A172 (cell line): Measurements from ENCODE around the gene AJM1. TPM values are rescaled to one million over a fixed set of nuclear protein-coding genes. Genes with fewer than 3 reads are reported as not detected.
"Not testable (repeated sequence)": the region's sequence is repeated elsewhere in the genome, so short reads cannot be mapped to it uniquely, and the experiment has no call there.

Experiments
- DNase-seq: peaks from one replicate; pipeline ENCODE4 v3.0.0-alpha.2; 2015; ENCODE audit warnings: low spot score
- total RNA-seq: library from RNA; depleted of rRNA; stranded (reverse); fragments of >200 nt; shearing (Covaris generic); gene quantifications from 2 replicates; pipeline ENCODE4 v1.2.3, GENCODE V29; 2014; rRNA removed

The AJM1 gene
- total RNA-seq, result 1.8 and 2.1 TPM in 2 replicates

DNA sequence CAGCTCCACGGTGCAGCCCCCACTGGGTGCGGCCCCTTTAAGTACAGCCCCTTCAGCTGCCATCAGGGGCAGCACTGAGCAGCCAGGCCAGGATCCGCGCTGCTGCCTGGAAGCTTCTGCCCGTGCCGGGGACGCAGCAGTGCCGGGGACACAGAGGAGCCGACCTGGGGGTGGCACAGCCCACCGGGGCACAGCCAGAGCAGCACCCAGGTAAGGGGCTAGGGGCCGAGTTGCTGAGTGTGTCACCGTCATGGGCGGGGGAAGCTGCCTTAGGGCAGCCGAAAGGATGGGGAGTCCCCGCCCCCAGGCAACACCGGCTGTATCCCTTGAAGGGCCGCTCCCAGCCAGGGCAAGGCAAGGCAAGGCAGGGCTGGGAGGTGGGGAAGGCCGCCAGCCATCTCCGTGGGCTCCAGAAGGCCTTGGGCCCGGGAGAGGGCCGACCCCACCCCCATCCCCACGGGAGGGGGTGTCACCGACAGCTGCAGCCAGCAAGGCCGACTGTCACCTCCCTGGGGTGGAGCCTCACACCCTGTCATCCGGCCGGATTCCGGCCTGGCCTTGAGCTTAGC, at the start of gene AJM1:
Gene AJM1 (plus strand): TSS at position 99 of the 569 bp plus-strand sequence. CDS start 1,937 bp downstream, outside the sequence.
- DNase-seq, result peak; percentile 85

DNA sequence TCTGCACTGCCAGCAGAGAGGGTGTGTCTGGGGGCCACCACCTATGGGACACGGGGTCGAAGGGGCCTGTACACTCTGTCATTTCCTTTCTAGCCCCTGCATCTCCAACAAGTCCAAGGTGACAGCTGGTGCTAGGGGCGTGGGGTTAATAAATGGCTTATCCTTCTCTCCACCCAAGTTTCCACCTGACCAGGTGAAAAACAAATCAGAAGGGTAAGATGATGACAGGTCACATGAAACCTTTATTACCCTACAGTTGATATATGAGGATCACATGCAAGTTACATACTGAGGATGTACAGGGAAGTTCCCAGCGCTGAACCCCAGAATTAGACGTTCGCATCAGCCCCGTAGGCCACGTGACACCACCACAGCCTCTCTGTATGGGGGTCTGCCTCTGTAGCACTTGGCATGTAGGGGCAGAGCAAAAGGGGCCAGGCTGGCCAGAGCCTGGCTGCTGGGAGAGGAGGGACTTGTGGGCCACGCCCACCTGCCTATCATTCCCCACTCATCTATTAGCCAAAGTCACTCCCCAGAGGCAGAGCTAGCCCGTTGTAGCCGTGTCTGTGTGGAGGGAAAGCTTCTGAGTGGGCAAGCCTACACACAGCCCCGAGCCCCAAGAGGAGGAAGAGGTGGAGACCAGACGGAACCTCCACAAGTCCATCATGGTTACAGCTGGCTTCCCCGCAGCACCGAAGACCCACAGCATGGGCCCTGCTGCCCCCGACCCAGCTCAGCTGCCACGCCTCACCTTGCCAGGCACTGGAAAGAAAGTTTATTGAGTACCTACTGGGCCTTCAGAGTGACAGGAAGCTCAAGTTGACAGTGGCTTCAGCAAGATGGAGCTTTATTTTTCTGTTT, 49.0 kb upstream of the AJM1 start:
- no peak for DNase-seq

DNA sequence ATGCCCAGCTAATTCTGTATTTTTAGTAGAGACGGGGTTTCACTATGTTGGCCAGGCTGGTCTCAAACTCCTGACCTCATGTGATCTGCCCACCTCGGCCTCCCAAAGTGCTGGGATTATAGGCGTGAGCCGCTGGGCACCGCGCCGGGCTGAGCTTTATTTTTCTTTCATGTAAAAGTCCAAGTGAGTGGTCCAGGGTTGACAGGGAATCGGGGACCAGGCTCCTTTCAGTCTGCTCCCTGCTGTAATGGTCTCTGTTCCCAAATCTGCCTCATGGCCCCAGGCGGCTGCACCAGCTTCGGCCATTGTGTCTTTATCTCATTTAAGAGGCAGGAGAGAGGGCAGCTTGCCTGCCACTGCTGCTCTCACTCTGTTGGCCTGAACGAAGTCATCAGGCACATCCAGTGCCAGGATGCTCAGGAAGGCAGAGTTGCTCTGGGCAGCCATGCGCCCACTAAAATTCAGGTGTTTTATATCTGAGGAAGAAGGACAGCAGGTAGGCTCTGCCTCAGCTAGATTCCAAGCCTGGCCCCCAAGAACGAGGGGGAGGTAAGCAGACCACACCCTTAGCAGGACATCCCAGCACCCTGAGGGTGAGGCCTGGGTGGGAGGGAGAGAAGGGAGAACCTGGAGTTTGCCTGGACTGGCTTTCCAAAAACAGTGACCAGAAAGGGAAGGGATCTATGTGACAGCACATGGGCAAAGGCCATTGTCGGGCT, 47.8 kb upstream of the AJM1 start:
- no peak for DNase-seq

DNA sequence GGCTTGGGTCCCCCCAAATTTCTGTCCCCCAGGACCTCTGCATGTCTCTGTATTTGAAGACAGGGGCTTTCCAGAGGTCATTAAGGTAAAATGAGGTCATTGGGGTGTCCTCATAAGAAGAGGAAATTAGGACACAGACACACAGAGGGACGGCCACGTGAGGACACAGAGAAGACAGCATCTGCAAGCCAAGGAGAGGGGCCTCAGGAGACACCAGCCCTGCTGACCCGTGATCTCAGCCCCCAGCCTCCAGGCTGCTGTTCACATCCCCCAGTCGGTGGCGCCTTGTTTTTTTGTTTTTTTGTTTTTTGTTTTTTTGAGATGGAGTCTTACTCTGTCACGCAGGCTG, 47.3 kb upstream of the AJM1 start:
- no peak for DNase-seq

DNA sequence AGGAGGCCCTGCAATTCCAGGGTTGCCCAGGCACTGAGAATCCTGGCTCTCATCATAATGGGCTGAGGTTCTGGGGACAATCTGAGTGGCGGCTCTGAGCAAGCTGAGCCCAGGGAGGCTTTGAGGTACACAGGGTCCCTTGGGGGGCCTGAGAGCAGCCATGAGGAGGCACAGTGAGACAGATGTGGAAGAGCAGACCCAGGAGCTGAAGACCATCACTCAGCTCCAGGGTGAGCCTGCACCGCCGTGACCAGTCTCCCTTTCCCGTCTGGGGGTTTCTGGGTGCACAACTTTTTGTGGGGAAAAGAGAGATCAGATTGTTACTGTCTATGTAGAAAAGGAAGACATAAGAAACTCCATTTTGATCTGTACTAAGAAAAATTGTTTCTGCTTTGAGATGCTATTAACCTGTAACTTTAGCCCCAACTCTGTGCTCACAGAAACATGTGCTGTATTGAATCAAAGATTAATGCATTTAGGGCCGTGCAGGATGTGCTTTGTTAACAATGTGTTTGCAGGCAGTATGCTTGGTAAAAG, 46.0 kb upstream of the AJM1 start, which contains the start of gene CCDC183:
Gene CCDC183 (plus strand): TSS at position 101 of the 537 bp plus-strand sequence. CDS start 60 bp downstream, at position 161.
- no peak for DNase-seq

DNA sequence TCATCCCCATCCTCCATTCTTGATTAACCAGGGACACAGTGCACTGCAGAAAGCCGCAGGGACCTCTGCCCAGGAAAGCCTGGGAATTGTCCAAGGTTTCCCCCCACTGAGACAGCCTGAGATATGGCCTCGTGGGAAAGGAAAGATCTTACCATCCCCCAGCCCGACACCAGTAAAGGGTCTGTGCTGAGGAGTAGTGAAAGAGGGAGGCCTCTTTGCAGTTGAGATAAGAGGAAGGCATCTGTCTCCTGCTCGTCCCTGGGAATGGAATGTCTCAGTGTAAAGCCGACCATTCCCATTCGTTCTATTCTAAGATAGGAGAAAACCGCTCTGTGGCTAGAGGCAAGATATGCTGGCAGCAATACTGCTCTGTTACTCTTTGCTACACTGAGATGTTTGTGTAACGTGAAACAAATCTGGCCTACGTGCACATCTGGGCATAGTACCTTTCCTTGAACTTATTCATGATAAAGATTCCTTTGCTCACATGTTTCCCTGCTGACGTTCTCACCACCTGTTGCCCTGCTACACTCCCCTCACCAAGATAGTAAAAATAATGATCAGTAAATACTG, 45.4 kb upstream of the AJM1 start:
- DNase-seq, result not testable (repeated sequence)

DNA sequence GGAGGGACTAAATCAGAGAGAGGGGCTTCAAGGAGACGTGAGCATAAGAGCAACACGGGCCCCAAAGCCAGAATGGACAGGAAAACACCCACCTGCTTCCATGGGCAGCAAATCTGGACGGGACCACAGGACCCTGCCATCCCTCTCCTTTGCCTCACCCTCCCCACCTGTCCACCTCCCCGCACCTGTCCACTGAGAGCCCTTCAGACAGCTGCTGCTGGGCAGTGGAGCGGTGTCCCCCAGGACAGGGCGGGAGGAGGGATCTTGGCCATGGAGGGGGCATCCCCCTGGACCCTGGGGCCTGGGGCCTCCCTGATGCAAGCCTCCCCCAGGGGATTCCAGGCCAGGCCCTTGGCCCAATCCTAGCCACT, 43.6 kb upstream of the AJM1 start:
- no peak for DNase-seq

DNA sequence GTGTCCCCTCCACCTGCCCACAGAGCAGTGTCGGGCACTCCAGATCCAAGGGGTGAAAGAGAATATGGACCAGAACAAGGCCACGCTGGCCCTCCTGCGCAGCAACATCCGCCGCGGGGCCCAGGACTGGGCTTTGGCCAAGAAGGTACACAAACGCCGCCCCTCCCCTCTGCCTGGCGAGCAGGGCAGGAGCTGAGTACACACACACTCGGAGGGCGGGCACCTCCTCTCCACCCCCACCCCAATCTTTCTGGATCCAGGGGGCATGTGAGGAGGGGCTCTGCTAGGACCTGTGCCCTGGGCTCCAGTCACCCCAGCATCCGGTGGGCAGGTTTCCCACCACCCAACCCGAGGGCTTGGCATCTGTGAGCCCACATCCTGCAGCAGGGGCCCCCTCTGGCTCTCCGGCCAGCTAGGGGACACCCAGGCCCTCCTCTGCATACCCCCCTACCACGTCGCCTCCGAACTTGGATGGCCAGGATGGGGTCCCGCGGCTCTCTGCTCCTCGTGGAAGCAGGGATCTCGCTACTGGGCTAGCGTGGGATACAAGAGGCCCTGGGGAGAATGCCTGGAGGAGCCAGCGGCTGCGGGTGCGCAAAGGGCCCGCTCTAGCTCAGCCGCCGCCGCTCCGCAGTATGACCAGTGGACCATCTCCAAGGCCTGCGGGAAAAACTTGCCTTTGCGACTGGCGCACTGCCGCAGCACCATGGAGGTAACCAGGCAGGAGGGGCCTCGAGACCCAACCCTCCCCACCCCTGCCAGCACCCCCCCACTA, 43.0 kb upstream of the AJM1 start:
- no peak for DNase-seq

DNA sequence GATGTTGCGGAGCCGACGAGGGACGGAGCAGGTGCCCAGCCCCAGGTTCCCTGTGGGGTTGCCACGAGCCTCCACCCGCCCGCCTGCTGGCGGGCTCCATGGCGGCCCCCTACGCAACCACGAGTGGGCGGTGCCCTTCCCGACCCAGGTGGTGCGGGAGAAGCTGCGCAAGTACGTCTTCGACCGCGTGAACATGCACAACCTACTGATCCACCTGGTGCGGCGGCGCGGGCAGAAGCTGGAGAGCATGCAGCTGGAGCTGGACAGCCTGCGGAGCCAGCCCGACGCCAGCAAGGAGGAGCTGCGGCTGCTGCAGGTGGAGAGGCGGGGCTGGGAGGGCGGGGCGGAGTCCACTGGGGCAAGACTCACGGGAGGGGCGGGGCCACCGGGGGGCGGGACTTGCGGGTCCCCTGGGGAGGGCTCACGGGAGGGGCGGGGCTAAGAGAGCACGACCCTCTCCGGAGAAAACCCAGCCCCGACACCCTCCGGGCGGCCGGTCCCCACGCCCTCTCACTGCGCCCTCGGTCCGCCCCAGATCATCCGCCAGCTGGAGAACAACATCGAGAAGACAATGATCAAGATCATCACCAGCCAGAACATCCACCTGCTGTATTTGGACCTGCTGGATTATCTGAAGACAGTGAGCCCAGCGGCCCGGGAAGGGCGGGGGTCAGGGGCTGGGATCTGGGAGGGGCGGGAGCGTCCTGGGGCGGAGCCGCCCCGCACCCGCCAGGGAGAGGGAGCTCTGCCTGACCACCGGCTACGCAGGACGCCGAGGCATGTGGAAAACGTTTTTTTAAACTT, 42.2 kb upstream of the AJM1 start:
- peak; percentile 77 for DNase-seq

DNA sequence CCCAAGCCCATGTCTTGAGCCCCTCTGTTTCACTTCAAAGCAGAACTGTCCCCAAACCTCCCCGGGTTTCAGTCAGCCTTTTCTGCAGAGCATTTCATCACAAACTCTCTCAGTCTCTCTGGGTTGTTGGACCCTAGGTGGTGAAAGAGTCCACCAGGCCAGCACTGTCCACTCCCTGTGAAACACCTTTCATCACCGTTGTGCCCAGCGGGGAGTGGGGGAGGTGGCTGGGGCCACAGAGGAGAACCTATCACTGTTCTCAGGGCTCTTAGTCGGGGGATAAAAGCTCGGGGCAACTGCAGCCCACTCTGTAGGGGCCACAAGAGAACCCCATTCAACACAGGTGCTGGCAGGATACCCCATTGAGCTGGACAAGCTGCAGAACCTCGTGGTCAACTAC, 40.0 kb upstream of the AJM1 start:
- DNase-seq, result no peak

DNA sequence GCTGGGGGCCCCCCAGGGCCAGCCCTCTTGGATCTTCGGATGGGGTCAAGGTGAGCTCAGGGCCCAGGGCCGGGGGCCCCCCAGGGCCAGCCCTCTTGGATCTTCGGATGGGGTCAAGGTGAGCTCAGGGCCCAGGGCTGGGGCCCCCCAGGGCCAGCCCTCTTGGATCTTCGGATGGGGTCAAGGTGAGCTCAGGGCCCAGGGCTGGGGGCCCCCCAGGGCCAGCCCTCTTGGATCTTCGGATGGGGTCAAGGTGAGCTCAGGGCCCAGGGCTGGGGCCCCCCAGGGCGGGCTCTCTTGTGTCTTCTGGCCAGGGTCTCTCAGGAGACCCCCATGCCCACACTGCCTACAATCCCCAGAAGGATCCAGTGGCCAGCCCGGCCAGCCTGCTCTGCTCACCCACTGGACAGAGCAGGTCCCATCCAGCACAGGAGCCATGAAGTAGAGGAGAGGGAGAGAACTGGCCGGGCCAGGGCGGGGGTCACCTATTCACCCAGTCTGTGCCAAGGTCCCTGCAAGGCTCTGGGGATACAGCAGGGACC, 39.2 kb upstream of the AJM1 start:
- not testable (repeated sequence) for DNase-seq

DNA sequence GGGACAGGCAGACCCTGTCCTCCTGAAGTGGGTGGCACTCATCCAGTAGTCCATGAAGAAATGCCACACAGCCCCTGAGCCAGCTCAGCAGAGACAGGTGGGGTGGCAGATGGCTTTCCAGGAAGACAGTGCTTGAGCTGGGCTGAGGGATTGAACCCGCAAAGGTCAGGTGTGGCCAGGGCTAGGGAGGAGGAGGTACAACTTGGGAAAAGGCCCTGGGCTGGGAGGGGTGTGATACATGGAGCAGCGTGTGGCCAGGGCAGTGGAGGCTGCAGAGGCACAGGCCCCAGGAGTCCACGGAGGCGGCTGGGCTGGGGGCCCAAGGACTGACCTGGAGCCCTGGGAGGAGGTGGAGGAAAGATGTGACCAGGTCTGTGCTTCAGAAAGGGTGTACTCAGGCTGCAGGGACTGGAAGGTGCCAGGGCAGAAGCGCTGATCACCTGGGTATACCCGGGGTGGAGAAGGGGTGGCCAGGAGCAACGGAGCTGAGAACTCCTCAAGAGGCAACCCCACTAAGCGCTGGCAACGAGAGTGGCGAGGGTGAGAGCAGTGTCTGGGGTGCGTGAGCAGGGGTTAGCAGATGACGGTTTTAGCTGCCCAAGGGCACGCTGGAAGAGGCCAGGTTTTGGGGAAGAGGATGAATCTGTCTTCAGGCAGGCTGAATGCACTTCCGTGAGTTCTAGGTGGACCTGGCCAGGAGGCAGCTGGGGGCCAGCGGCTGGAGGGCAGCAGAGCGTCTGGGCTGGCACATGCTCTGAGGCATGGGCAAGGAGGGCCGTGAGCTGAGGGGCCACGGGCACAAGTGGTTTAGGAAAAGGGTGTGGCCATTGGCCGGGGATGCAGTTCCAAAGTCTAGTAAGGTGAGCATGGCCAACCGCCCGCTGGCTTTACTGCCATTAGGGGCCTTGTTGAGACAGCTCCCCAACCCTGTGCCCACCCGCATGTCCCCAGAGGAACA, 38.4 kb upstream of the AJM1 start:
- no peak for DNase-seq

DNA sequence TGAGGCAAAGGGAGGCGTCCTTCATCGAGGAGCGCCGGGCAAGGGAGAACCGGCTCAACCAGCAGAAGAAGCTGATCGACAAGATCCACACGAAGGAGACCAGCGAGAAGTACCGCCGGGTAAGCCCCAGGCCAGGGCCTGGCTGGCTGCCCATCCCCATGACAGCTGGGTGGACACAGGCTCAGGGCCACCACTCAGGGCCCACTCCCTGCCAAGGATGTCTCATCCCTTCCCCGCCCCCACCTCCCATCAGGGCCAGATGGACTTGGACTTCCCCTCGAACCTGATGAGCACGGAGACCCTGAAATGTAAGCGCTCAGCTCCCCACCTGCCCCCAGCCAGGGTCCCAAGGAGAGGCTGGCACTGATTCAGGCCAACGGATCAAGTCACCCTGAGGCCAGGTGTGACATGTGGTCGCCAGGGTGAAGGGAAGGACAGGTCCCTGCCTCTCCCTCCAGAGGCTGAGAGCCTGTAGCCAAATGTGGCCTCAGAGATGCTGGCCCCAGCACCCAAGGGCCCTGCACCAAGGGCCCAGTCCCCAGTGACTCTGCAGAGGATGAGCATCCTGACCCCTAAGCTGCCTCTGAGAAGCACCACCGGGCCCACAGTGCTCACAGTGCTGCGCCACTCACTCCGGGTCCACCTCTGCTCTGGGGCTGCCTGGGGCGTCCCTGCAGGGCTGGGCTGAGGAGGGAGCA, 37.6 kb upstream of the AJM1 start:
- DNase-seq, result no peak

DNA sequence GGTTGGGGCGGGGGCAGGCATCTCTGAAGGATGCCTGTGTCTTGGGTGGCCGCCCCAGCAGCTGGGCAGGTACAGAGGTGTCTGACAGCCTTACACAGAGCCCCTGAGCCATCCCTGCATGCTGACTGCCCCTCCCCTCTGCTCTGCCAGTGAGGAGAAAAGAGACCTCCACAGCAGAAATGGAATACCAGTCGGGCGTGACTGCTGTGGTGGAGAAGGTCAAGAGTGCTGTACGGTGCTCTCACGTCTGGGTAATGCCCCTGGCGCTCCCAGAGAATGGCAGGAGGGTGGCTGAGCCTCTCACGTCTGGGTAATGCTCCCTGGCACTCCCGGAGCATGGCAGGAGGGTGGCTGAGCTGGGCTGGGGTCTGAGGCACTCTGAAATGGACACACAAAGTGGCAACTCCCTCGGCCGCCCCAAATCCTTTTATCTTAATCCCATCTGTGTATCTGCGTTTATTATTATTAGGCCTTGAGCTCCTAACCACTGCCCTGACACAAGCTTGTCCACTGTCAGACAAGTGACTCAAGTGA, 37.0 kb upstream of the AJM1 start:
- no peak for DNase-seq

DNA sequence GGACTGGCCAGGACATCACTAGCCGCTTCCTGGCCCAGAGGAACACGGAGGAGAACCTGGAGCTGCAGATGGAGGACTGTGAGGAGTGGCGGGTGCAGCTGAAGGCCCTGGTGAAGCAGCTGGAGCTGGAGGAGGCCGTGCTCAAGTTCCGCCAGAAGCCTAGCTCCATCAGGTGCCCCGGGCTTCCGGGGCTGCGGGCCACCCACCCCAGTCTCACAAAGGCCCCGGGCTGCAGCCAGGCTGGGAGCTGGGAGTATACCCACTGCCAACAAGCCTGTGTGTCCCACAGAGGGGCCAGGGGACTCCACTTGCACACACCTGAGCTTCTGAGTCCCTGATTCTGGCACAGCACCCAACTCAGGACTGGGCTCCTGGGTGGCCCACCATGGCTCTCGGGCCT, 36.2 kb upstream of the AJM1 start:
- no peak for DNase-seq

DNA sequence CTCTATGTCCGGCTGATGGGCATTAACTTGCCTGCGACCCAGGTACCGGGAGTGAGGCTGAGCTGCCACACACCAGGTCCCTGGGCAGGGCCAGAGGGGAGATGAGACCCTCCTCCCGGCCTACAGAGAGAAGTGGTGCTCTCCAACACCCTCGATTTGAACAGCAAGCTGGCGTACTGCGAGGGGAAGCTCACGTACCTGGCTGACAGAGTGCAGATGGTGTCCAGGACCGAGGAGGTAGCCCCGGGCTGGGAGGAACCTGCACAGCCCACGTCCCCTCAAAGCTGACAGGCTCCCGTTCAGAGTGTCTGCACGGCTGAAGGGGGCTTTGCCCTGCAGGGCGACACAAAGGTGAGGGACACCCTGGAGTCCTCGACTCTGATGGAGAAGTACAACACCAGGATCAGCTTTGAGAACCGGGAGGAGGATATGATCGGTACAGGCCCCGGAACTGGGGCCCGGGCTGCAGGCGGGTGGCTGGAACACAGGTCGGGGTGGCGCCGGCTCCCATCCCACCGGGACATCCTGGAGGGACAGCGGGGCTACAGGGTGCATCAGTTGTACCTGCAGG, 35.6 kb upstream of the AJM1 start:
- DNase-seq, result no peak

DNA sequence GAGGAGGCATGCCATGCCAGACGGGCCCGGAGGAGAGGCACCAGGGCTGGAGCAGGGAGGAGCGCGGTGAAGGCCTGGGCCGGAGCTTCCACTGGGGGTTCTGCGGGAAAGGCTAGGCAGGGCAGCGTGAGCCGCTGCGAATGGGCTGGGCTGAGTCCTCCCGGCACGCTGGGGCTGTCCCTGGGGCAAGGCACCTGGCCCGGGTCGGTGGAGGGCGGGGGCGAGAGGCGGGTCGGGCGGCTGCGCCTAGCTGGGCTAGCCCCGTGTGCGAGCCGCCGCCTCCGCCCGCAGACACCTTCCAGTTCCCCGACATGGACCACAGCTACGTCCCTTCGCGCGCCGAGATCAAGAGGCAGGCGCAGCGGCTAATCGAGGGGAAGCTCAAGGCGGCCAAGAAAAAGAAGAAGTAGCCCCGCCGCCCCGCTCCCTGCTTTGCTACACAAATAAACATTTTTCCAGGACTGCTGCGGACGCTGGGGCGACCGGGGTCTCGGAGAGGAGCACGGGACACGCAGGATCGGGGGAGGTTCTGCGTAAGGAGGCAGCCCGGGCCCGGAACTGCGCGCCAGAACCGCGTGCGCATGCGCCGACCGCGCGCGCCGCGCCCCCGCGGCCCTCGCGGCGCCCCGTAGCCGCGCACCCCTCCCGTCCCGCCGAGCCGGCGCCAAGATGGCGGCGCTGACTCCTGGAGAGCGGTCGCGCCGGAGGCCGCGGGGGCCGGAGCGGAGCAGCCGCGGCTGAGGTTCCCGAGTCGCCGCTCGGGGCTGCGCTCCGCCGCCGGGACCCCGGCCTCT, 34.8 kb upstream of the AJM1 start, which contains the start of gene RABL6:
Gene RABL6 (plus strand): TSS at position 668 of the 794 bp plus-strand sequence. CDS start 249 bp downstream, outside the sequence.
- peak; percentile 60 for DNase-seq
